ENCODE results near the gene UMOD.
A peak's percentile ranks its signal among the peaks of the same experiment; 100 is the strongest.

The UMOD gene

DNA sequence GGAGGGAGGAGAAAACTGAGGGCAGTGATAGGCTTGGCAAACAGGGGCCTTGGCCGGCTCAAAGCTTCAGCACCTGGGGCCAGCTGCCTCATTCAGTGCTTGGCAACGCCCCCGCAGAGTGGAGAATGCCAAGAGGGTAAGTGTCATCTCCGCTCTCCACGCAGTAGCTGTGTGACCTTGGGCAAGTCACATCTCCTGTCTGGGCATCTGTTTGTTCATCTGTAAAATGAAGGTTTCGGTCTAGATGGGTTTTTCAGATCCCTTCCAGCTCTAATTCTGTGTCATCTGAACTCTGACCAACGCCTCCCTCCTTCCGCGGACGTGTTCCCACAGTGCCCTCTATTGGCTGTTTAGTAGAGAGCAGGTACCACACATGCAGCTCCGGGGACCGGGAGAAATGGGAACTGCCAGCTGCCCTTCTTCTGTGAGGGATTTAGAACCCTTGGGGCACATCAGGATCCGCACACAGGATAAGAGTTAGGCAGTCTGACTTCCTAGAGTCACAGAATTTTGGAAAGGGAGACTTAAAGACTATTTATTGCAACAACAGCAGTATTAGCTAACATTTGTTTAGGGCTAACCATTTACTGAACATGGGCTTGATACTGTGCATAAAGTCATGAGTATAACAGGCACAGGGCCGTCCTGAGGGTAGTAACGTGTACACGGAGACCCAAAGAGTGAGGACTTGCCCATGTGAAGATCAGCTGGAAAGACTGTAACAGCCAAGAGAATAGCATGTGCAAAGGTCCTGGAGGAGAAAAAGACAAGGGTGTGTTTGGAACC is 52.0 kb downstream of the UMOD start:
- DNase-seq (ENCODE audit: low spot score): peak; percentile 75

DNA sequence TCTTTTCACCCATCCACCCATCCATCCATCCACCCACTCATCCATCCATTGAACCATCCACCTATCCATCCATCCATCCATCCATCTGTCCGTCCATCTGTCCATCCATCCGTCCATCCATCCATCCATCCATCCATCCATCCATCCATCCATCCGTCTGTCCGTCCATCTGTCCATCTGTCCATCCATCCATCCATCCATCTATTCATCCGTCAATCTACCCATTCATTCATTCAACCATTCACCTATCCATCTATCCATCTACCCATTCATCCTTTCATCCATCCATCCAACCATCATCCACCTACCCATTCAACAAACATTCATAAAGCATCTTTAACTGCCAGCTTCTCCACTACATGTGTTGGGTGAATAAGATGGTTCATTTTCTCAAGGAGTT is 54.1 kb downstream of the UMOD start:
- no peak for DNase-seq (ENCODE audit: low spot score)

DNA sequence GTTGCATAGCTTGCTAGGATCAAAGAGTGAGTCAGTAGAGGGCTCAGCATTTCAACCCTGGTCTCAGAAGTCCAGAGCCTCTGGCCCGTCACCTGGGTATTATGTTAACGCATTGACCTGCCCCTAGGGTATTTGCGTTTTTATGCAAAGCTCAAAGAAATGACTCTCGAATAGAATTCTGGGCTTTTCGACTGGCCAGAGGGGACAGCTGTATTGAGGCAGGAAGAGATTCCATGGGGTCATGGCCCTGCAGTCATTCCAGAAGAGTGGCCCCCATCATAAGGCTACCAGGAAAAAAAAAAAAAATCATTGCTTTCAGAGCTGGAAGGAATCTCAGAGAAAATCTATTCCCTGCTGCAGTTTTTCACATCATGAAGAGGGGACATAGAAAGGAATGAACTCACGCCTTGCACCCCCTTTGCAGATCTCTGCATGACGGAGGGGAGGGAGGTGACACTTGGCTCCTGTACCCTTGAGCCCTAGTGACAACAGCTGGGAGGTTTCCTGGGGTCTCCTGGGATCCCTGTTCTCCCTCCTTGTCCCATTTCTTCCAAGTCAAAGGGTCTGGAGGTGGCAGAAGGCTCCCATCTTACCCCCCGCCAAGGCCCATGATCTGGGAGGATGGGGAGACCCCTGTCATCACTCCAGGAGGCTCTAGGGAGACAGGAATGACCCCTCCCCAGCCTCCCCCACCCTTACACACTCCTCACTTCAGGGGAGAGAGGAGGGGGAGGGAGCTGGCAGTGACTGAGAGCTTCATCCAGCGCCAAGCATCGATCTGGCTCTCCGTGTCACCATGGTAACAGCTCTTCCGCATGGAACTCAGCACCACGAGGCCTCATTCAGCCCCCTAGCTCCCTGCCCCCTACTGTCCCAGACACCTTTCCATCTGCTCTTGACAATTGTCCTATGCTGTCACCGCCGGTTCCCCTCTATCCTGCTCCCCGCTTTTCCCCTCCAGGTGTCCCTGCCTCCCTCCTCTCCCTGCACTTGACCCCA is 61.0 kb downstream of the UMOD start:
- no peak for DNase-seq (ENCODE audit: low spot score)

DNA sequence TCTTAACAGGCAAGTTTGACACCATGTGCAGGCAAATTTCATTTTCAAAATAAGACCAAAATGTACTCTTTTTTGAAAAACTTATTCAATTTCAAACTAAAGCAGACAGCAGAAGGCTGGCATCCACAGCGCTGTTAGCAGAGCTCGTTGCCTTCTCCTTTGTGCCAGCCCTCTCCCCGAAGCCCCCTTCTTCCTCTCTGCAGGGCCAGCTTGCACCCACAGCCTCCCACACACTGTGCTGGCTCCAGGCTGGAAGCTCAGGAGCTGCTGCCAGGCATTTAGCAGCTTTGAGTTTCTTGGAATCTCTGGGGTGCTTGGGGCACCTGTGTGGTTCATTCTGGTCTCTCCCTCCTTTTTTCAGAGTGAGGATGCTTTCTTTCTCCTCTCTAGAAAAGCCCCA is 62.9 kb downstream of the UMOD start:
- no peak for DNase-seq (ENCODE audit: low spot score)

DNA sequence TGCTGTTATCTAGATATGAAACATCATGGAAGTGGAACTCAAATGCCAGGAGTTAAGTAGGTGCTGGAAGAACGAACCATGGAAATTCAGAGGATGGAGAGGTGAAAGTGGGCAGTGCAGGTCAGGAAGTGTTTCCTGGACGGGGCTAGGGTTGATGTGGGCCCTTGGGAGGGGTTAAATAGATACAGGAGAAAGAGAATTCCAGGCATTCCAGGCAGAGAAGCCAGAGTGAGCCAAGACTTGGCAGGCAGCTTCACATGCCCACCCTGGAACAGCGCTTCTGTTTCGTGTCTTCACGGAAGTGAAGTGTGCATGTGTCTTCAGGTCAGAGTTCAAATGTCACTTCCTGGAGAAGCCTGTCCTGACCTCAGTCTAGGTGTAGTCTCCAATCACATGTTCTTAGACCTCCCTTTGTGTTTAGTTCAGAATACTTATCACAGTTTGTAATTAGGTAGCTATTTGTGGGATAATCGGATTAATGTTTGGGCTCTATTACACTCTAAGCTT is 66.5 kb downstream of the UMOD start:
- DNase-seq (ENCODE audit: low spot score): peak; percentile 25
